H4 (cell line): ENCODE measurements around the gene SLC35F2. TPM values are rescaled to one million over a fixed set of nuclear protein-coding genes. Genes with fewer than 3 reads are reported as not detected.

Experiments used
- total RNA-seq: library from RNA; depleted of rRNA; stranded (reverse); fragments of >200 nt; shearing (Covaris generic); gene quantifications from 2 replicates; pipeline ENCODE4 v1.2.3, GENCODE V29; 2014; rRNA removed

The SLC35F2 gene
- total RNA-seq, 1 experiment from 2014 or later = 33.1 TPM

Other genes with a start within 250 kb of the SLC35F2 start
- 1.9 TPM in 1 of 2 replicates, not detected in the other for gene SLN, start 146.7 kb downstream of the SLC35F2 start, total RNA-seq
- gene RAB39A, start 69.7 kb upstream of the SLC35F2 start, total RNA-seq = 0.92 and 1.4 TPM in 2 replicates
- gene CUL5, start 150.1 kb upstream of the SLC35F2 start, total RNA-seq = 18.4 and 19.1 TPM in 2 replicates